Measurements from ENCODE around the gene CXXC5.

DNA sequence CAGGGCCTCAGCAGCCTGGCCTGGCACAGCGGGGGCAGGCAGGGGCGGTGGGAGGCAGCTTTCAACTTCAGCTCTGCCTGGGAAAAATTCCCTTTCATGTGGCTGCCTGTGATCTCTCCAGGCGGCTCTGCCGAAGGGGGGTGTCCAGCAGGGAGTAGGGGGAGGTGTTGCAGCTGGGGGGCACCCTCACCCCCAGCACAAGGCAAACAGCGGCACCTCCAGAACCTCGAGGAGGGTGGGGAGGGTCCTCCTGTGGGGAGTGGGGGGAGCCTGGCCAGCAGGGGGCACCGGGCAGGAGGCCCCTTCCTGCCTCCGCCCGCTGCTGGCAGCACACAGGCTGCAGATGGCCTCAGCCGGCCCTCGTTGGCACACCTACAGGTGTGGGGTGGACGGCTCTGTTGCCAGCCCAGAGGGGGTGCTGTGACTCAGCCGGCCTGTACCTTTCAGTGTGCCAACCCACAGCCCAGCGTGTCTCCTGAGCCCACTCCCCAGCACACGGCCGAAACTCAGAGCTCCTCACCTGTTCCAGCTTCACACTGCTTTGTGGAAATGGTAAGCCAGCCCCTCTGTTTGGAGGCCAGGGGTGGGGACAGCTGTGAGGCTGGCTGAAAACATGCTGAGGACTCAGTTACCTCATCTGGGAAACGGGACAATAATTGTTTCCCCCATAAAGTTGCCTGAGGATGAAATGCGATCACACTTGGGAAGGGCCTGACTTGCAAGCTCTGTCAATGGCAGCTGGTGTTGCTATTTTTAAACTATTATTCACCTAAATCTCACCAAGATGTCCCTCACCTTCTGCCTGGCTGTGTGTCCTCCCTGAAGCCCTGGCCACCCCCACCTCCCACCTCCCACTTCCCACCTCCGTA, 37.0 kb downstream of the CXXC5 start:
- TF ChIP-seq ZNF263 (CRISPR knock-in tag; IDR thresholded peaks at IDR 0.05; ENCODE audit: low read depth) (no peak), CREB1 (CRISPR knock-in tag; IDR thresholded peaks at IDR 0.05) (no peak)
- TF ChIP-seq, protein P1, sequence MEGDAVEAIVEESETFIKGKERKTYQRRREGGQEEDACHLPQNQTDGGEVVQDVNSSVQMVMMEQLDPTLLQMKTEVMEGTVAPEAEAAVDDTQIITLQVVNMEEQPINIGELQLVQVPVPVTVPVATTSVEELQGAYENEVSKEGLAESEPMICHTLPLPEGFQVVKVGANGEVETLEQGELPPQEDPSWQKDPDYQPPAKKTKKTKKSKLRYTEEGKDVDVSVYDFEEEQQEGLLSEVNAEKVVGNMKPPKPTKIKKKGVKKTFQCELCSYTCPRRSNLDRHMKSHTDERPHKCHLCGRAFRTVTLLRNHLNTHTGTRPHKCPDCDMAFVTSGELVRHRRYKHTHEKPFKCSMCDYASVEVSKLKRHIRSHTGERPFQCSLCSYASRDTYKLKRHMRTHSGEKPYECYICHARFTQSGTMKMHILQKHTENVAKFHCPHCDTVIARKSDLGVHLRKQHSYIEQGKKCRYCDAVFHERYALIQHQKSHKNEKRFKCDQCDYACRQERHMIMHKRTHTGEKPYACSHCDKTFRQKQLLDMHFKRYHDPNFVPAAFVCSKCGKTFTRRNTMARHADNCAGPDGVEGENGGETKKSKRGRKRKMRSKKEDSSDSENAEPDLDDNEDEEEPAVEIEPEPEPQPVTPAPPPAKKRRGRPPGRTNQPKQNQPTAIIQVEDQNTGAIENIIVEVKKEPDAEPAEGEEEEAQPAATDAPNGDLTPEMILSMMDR (IDR thresholded peaks at IDR 0.05): no peak
- TF ChIP-seq, protein P2, sequence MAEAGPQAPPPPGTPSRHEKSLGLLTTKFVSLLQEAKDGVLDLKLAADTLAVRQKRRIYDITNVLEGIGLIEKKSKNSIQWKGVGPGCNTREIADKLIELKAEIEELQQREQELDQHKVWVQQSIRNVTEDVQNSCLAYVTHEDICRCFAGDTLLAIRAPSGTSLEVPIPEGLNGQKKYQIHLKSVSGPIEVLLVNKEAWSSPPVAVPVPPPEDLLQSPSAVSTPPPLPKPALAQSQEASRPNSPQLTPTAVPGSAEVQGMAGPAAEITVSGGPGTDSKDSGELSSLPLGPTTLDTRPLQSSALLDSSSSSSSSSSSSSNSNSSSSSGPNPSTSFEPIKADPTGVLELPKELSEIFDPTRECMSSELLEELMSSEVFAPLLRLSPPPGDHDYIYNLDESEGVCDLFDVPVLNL (CRISPR knock-in tag; IDR thresholded peaks at IDR 0.05; ENCODE audit: borderline replicate concordance, low read depth): no peak
- TF ChIP-seq, protein P3, sequence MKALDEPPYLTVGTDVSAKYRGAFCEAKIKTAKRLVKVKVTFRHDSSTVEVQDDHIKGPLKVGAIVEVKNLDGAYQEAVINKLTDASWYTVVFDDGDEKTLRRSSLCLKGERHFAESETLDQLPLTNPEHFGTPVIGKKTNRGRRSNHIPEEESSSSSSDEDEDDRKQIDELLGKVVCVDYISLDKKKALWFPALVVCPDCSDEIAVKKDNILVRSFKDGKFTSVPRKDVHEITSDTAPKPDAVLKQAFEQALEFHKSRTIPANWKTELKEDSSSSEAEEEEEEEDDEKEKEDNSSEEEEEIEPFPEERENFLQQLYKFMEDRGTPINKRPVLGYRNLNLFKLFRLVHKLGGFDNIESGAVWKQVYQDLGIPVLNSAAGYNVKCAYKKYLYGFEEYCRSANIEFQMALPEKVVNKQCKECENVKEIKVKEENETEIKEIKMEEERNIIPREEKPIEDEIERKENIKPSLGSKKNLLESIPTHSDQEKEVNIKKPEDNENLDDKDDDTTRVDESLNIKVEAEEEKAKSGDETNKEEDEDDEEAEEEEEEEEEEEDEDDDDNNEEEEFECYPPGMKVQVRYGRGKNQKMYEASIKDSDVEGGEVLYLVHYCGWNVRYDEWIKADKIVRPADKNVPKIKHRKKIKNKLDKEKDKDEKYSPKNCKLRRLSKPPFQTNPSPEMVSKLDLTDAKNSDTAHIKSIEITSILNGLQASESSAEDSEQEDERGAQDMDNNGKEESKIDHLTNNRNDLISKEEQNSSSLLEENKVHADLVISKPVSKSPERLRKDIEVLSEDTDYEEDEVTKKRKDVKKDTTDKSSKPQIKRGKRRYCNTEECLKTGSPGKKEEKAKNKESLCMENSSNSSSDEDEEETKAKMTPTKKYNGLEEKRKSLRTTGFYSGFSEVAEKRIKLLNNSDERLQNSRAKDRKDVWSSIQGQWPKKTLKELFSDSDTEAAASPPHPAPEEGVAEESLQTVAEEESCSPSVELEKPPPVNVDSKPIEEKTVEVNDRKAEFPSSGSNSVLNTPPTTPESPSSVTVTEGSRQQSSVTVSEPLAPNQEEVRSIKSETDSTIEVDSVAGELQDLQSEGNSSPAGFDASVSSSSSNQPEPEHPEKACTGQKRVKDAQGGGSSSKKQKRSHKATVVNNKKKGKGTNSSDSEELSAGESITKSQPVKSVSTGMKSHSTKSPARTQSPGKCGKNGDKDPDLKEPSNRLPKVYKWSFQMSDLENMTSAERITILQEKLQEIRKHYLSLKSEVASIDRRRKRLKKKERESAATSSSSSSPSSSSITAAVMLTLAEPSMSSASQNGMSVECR (CRISPR knock-in tag; IDR thresholded peaks at IDR 0.05; ENCODE audit: borderline replicate concordance): no peak
- TF ChIP-seq, protein P4, sequence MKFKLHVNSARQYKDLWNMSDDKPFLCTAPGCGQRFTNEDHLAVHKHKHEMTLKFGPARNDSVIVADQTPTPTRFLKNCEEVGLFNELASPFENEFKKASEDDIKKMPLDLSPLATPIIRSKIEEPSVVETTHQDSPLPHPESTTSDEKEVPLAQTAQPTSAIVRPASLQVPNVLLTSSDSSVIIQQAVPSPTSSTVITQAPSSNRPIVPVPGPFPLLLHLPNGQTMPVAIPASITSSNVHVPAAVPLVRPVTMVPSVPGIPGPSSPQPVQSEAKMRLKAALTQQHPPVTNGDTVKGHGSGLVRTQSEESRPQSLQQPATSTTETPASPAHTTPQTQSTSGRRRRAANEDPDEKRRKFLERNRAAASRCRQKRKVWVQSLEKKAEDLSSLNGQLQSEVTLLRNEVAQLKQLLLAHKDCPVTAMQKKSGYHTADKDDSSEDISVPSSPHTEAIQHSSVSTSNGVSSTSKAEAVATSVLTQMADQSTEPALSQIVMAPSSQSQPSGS (CRISPR knock-in tag; IDR thresholded peaks at IDR 0.05; ENCODE audit: borderline replicate concordance, low read depth): no peak
